Muscle of leg (tissue), 11 donors: ENCODE results near the gene ZNF853. TPM values are rescaled to one million over a fixed set of nuclear protein-coding genes. Genes with fewer than 3 reads are reported as not detected.

Source experiments
- DNase-seq: peaks from one replicate; pipeline ENCODE4 v3.0.0; 2013
- H3K27ac ChIP-seq: one replicate; pipeline ENCODE4 v1.5.1; 2013; ENCODE audit warnings: mild to moderate bottlenecking, low read length, control low read depth
- H3K27me3 ChIP-seq: one replicate; pipeline ENCODE4 v1.6.1; 2013; ENCODE audit warnings: low read length; ENCODE audit not compliant: control insufficient read depth, insufficient read depth
- H3K36me3 ChIP-seq: one replicate; pipeline ENCODE4 v1.6.1; 2013; ENCODE audit warnings: low read length; ENCODE audit not compliant: control insufficient read depth, insufficient read depth
- H3K4me1 ChIP-seq: one replicate; pipeline ENCODE4 v1.6.1; 2013; ENCODE audit warnings: low read length; ENCODE audit not compliant: control insufficient read depth, insufficient read depth
- H3K4me3 ChIP-seq: one replicate; pipeline ENCODE4 v1.5.1; 2013; ENCODE audit warnings: low read length, control low read depth
- H3K9me3 ChIP-seq: replicated peaks from 2 replicates; pipeline ENCODE4 v1.6.1; 2013; ENCODE audit warnings: low read depth, low read length; ENCODE audit not compliant: control insufficient read depth
- WGBS: methylation state at CpG from one replicate; pipeline ENCODE4 v1.1.5; 2013; ENCODE audit warnings: missing lambda C conversion rate; ENCODE audit not compliant: insufficient coverage; 5-methylcytosine and 5-hydroxymethylcytosine counted together
- polyA plus RNA-seq, 8 donors: library from polyadenylated mRNA; unstranded; fragments of 120-200 nt; gene quantifications; one replicate each; pipeline versions ENCODE4 v1.2.1 to v1.2.3, GENCODE V29; 2013; ENCODE audit warnings: inconsistent platforms in 1 of 8, low replicate concordance in 1 of 8; ENCODE audit not compliant: insufficient read length in 8 of 8, insufficient read depth in 1 of 8
- total RNA-seq: library from RNA; stranded (reverse); fragments of 120-200 nt; gene quantifications from one replicate; pipeline ENCODE4 v1.2.4, GENCODE V29; 2013

Gene ZNF853
- total and polyA plus RNA-seq, 9 donors = 7.2 to 16.9 (median 14.9) TPM

DNA sequence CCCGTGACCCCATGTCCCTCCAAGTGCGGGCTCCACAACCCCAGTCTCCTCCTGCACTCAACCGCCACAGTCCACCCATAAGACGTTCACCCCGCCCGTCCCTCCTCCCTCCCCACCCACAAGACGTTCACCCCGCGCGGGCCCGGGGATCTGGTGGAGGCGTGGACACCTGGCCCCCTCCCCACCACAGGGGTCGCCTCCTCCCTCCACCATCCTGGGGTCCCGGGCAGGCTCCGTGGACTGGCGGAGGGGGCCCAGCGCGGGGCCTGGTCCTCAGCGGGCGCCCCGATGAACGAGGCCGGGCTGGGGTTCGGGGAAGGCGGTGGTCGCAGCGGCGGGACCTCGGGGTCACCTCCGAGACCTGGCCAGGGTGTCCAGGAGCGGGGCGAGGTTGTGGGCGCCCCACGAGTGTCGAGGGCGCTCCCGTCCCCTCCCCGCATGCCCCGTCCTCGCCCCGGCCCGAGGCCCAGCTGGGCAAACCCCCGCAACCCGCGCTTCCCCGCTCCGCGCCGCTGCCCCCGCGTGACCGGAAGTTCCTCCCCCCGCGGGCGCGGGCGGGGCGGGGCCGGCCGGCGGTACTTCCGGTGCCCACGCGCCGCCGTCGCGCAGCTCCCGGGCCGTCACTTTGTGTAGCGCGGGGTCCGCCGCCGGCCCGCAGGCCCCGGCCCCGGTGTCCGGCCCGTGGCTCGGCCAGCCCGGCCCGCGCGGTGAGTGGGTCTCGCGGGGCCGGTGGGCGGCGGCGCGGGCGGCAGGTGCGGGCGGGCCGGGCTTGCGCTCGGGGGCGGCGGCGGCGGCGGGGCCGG is 21.5 kb downstream of the ZNF853 start, which contains the start of gene ZNF316:
ZNF316 (plus strand) TSS at position 578 of the 803 bp plus-strand sequence. CDS start 5,092 bp downstream, outside the sequence.
- peaks cover 21% of the 10 kb centered on the region for H3K4me1 ChIP-seq
- H3K4me3 ChIP-seq = peak within 1 kb of the TSS; percentile 75
- WGBS = under 1% methylated on average over 100 of the region's 104 CpGs
- no peaks in the 10 kb centered on the region for H3K9me3 ChIP-seq
- H3K36me3 ChIP-seq = peaks cover 32% of the 10 kb centered on the region
- peak; percentile 69 for DNase-seq
- H3K27ac ChIP-seq = no peak within 1 kb of the TSS
- H3K27me3 ChIP-seq = no peaks in the 10 kb centered on the region

DNA sequence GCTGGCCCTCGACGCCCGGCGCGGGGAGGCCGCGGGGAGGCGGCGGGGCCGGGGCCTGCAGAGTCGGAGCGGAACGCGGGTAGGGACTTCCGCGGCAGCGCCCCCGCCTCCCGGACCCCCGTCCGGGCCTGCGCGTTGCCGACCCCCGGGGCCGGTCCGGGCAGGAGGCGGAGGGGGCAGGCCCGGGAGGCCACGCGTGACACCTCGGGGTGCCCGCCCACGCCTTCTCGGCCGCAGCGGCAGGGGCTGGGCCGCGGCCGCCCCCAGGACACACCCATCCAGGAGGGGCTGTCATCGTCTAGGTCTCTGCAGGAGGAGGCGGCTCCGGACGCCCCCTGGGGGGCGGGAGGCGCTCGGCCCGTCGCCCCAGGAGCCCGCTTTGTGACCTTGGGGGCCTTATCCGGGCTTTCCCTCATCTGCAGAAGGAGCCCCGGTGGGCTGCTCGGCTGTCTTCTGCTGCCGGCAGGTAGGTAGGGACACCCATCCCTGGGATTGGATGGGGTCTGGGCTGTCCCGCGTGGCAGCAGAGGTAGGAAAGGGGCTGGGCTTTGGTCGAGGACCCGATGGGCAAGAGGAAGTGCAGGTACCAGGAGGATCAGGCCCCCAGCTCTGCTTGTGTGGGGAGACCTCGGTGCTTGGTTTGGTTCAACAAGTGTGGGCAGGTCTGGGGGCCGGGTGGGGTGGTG is 22.3 kb downstream of the ZNF853 start:
- H3K27me3 ChIP-seq = no peaks in the 10 kb centered on the region
- WGBS = 2% methylated on average over 60 of the region's 60 CpGs
- no peaks in the 10 kb centered on the region for H3K9me3 ChIP-seq
- peak; percentile 43 for DNase-seq
- H3K4me3 ChIP-seq = peak overlapping the region; percentile 62
- no peak overlapping the region for H3K27ac ChIP-seq
- peaks cover 40% of the 10 kb centered on the region for H3K36me3 ChIP-seq
- H3K4me1 ChIP-seq = peaks cover 21% of the 10 kb centered on the region

DNA sequence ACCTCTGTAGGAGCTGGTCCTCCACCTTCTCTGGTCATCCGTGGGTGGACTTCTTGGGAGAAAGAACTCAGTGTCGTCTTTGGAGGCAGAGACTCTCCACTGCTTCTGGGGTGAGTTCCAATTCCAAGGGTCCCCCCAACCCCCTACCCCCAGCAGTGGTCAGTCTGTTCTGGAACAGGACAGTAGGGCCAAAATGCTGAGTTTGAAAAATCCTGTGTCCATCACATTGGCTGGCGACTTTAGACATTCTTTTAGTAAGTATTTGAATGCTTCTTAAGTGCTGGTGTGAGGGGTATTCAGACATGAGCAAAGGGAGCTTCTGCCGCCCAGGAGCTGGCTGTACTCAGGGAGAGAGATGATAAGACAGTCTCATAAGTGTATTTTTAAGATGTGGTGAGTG is 23.6 kb downstream of the ZNF853 start:
- DNase-seq = no peak
- H3K9me3 ChIP-seq = no peaks in the 10 kb centered on the region
- H3K27me3 ChIP-seq = no peaks in the 10 kb centered on the region
- H3K27ac ChIP-seq = no peak overlapping the region
- H3K4me1 ChIP-seq = peaks cover 21% of the 10 kb centered on the region
- peaks cover 53% of the 10 kb centered on the region for H3K36me3 ChIP-seq
- WGBS = 83% methylated on average over 2 of the region's 4 CpGs
- no peak overlapping the region for H3K4me3 ChIP-seq

DNA sequence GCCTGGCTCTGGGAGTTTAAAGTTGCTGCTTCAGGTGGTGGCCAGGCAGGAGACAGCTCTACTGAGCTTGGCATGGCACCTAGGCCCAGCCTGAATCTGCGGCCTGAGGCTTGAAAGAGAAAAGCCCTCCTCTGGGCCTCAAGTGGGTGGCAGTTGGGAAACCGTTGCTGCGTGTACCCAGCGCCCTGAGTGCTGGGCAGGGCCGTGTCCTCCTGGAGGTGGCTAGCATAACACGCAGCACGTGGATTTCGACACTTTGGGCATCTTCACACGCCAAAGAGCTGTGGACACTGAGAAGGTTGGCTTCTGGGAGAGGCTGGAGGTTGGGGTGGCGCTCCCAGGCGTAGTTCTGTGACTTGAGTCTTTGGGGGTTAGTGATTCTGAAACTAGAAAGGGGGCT is 24.2 kb downstream of the ZNF853 start:
- peaks cover 58% of the 10 kb centered on the region for H3K36me3 ChIP-seq
- no peak overlapping the region for H3K4me3 ChIP-seq
- DNase-seq = no peak
- no peaks in the 10 kb centered on the region for H3K9me3 ChIP-seq
- H3K27me3 ChIP-seq = no peaks in the 10 kb centered on the region
- no peak overlapping the region for H3K27ac ChIP-seq
- H3K4me1 ChIP-seq = peaks cover 21% of the 10 kb centered on the region
- 96% methylated on average over 11 of the region's 11 CpGs for WGBS

DNA sequence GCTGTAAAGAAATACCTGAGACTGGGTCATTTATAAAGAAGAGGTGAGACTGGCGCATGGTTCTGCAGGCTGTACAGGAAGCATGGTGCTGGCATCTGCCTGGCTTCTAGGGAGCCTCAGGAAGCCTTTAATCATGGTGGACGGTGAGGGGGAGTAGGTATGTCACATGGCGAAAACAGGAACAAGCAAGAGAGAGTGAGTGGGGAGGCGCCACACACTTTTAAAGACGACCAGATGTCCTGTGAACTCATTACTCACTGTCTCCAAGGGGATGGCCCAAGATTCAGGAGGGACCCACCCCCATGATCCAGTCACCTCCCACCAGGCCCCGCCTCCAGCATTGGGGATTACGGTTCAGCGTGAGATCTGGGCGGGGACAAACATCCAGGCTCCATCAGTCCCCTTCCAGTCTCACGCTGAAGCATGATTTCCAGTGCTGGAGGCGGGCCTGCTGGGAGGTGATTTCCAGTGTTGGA is 24.9 kb downstream of the ZNF853 start:
- Histone ChIP-seq H3K9me3 (no peaks in the 10 kb centered on the region), H3K27me3 (no peaks in the 10 kb centered on the region), H3K4me1 (peaks cover 21% of the 10 kb centered on the region), H3K36me3 (peaks cover 64% of the 10 kb centered on the region), H3K27ac (no peak overlapping the region), H3K4me3 (no peak overlapping the region)
- 55% methylated on average over 5 of the region's 11 CpGs for WGBS
- peak; percentile 43 for DNase-seq

DNA sequence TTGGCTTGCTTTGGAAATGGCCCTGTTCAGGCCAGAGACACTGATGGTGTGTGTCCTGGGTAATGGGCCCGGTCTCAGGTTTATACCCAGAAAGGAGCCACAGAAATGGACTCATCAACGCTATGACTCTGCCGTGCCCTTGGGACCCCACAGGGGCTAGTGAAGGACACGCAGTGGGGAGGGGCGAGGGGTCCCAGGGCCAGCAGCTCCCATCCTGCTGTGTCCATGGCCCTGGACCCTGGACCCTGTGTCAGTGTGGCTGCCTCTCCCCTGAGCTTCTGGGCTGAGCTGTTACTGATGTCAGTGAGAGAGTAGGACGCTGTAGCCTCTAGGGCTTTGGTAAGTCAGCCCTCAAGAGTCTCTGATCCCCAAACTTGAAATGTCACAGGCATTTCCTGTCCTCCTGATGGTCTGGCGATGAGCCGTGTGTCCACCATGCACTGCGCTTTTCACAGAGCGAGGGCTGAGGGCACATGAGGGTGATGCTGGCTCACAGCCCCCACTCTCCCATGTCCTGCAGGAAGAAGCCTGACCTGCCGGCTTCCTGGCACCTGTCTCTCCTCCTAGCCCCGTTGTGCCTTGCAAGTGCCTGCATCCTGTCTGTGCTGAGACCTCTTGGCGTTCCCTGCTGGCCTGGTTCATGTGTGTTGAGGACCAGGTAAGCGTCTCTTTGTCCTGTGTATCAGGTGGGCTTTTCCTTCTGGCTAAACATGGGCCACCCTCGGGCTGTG is 26.1 kb downstream of the ZNF853 start:
- Histone ChIP-seq H3K27me3 (no peaks in the 10 kb centered on the region), H3K36me3 (peaks cover 69% of the 10 kb centered on the region), H3K27ac (no peak overlapping the region), H3K4me3 (no peak overlapping the region), H3K4me1 (peaks cover 16% of the 10 kb centered on the region), H3K9me3 (no peaks in the 10 kb centered on the region)
- 83% methylated on average over 13 of the region's 15 CpGs for WGBS
- DNase-seq = no peak

DNA sequence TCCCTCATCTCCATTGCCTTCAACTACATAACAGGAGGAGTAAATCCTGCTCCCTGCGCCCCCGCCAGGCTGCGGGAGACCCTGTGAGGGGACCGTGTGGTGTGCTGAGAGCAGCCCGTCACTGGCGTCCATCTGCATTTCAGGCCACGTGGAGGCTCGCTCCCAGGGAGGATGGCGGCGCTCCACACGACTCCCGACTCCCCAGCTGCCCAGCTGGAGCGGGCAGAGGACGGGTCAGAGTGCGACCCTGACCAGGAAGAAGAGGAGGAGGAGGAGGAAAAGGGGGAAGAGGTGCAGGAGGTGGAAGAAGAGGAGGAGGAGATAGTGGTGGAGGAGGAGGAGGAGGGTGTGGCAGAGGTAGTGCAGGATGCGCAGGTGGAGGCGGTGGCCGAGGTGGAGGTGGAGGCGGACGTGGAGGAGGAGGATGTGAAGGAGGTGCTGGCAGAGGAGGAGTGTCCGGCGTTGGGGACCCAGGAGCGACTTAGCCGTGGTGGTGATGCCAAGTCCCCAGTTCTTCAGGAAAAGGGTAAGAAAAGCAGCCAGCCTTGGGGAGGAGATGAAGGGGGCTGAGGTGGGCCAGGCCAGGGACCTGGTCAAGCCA is 26.9 kb downstream of the ZNF853 start:
- H3K27ac ChIP-seq = no peak overlapping the region
- WGBS = 85% methylated on average over 24 of the region's 24 CpGs
- no peak overlapping the region for H3K4me3 ChIP-seq
- H3K4me1 ChIP-seq = peaks cover 14% of the 10 kb centered on the region
- no peak for DNase-seq
- H3K36me3 ChIP-seq = peaks cover 77% of the 10 kb centered on the region
- H3K27me3 ChIP-seq = no peaks in the 10 kb centered on the region
- no peaks in the 10 kb centered on the region for H3K9me3 ChIP-seq

DNA sequence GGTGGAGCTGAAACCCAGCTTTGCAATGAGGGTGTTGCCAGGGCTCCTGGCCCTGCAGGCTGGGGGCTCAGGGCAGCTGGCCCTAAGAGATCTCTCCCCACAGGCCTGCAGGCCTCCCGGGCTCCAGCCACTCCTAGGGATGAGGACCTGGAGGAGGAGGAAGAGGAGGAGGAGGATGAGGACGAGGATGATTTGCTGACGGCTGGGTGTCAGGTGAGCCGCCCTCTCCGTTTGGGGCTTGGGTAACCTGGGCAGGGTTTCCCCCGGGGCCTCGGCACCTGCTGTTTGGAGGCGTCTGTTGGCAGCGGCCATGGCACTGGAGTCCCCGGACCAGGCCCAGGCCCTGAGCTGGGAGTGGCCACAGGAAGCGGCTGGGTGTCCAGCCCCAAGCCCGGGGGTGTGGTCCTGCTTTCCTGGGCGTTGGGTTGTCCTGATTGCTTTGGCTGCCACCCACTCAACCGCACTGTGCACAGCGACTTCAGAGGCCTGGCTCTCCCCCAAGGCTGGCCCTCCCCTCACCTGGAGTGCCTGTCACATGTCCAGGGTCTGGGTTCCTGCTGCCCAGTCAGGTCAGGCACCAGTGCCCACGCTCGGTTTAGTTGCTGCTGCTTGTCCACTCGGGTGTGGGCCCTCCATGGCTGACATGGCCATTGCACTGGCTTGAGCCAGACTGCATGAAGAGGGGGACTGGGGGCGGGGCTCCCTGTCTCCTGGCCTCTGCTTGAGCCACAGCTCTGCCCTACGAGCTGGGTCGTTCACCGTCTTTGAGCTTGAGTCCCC is 27.6 kb downstream of the ZNF853 start:
- 86% methylated on average over 22 of the region's 22 CpGs for WGBS
- no peak overlapping the region for H3K4me3 ChIP-seq
- H3K27me3 ChIP-seq = no peaks in the 10 kb centered on the region
- H3K4me1 ChIP-seq = peaks cover 10% of the 10 kb centered on the region
- no peak for DNase-seq
- H3K9me3 ChIP-seq = no peaks in the 10 kb centered on the region
- peaks cover 85% of the 10 kb centered on the region for H3K36me3 ChIP-seq
- H3K27ac ChIP-seq = no peak overlapping the region

DNA sequence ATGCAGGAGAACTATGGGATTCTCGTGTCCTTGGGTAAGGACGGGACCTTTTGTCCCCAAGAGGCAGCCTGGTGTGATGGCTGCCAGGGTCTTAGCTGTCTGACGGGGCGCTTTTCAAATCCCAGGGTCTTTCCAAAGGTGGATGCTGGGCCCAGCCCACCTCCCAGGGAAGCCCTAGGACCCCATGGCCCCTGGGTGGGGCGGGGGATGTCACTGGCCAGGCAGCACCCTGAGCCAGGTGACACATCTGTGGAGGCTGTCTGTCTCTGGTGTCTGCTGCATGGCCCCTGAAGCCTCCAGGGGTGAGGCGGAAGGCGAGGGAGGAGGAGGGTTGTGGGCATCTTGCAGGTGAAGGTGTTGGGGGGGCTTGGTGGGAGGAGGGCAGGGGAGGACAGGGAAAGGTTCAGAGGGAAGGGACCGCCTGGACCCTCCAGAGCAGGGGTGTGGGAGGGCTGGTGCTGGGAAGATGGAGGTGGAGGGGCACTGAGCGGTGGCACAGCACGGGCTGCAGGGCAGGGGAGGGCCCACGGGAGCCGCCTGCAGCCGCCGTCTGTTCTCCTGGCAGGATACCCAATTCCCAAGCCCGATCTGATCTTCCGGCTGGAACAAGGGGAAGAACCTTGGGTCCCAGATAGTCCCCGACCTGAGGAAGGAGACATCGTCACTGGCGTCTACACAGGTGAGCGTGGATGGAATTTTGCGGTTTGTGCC is 28.7 kb downstream of the ZNF853 start:
- no peak for DNase-seq
- Histone ChIP-seq H3K27ac (no peak overlapping the region), H3K9me3 (no peaks in the 10 kb centered on the region), H3K36me3 (peaks cover 88% of the 10 kb centered on the region), H3K27me3 (no peaks in the 10 kb centered on the region), H3K4me1 (peaks cover under 1% of the 10 kb centered on the region), H3K4me3 (no peak overlapping the region)
- 91% methylated on average over 21 of the region's 21 CpGs for WGBS
